HK-2 (cell line): ENCODE measurements around the gene PPP1R14B.

Source experiments
- DNase-seq: peaks from one replicate; pipeline ENCODE4 v3.0.0-alpha.2; 2018; ENCODE audit not compliant: unreplicated experiment

PPP1R14B gene

DNA sequence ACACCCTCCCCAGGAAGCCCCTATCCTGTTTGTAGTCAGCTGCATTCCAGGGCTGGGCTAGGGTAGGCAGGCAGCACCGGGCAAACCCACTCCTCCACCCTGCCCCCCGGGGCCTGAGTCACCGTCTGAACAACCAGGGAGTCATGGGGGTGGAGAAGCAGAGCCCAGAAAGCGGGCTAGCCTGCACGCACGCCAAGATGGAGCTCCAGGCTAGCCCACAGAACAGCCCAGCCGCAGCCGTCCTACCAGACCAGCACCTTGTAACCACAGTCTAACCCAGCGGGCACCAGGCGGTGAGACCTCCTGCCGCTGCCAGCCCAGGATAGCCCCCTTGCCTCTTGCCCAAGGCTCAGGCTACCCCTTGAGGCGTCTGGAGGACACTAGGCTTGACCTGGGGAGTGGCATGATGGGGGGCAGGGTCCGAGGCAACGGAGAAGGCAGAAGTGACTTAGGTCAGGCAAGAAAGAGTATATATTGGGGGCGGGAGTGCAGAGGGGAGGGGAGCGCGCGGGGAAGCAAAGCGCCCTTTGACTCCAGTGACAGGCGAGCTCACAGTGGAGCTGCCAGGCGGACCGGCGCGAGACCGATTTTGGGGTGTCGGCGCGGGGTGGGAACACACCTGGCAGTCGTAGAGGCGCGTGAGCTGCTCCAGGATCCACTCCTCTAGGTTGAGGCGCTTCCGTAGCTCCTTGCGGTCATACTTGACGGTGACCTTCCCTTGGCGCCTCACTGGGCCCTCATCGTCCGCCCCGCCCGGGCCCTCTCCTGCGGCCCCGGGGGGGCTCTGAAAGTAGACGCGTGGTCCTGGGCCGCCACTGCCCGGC lies 734 bp downstream of the PPP1R14B start:
- peak; percentile 82 for DNase-seq

DNA sequence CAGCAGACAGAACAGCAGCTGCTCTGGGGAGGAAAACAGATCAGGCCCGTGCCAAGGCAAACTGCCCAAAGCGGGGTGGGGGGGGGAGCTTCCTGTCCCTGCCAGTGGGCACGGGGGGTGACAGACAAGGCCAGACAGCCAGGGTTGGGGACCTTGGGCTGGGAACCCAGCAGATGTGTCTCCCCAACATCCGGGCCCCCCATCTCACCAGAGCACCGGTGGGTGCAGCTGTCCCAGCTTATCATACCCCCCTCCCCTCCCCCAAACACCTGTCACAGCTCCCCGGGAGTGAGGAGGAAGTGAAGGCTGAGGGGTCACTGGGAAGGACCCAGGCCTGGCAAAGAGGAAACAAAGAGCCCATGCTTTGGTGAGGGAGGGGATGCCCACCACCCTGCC lies 1.3 kb downstream of the PPP1R14B start:
- DNase-seq, result no peak

DNA sequence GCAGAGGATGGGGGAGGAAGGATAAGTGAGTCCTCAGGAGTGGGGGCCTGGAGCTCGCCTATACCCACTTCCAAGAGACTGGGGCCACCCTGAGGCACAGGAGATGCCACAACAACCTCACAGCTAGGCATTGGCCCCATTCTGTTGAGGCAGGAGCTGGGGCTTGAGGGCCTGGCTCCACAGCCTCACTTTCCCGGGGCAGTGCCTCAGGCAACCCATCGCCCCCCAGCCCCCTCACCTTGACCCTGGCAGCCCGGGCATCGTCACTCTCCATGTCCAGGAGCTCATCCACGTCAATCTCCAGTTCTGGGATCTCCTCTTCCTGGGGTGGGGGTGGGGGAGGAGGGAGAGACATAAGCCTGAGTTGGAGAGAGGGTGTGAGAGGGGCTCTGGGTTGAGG lies 1.8 kb downstream of the PPP1R14B start:
- DNase-seq, result no peak

DNA sequence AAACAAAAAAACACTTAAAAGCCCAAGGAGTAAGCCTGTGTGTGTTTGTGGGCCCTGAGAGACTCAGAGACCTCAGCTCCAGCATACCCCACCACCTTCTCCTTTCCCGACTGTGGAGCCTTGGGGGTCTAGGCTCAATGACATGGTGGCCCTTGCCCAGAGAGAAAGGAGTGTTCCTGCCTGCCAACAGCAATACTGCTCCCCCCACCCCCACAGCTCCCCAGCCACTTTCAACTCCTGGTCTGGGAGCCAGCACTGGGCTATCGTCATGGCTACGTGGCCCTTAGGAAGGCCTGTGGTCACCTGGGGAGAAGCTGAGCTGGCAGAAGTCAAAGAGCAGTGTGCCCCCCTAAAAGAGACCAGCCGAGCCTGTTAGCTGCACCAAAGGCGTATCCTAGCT lies 2.6 kb downstream of the PPP1R14B start:
- DNase-seq, result no peak

DNA sequence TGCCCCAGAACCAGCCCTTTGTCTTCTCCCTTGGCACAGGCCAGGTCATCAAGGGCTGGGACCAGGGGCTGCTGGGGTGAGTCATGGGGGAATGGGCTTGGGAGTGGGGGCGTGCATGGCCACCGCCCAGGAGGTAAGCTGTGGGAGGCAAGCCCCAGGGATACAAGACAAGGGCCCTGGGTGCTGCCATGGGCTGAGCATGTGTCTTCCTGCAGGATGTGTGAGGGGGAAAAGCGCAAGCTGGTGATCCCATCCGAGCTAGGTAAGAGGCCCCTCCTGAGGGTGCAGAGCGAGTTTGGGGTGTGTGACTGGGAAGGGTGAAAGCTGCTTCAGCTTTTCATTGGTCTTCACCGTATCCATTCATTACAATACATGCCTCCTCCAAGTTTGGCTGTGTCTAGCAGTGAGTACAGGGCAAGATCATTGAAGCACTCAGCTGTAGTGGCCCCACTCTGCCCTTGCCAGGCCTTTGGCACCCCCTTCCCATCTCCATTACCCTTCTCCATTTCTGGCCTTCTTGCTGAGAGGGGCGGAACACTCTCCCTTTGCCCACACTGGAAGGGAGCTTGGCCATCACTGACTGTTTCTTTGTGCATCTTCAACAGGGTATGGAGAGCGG lies 3.4 kb downstream of the PPP1R14B start:
- DNase-seq, result no peak

DNA sequence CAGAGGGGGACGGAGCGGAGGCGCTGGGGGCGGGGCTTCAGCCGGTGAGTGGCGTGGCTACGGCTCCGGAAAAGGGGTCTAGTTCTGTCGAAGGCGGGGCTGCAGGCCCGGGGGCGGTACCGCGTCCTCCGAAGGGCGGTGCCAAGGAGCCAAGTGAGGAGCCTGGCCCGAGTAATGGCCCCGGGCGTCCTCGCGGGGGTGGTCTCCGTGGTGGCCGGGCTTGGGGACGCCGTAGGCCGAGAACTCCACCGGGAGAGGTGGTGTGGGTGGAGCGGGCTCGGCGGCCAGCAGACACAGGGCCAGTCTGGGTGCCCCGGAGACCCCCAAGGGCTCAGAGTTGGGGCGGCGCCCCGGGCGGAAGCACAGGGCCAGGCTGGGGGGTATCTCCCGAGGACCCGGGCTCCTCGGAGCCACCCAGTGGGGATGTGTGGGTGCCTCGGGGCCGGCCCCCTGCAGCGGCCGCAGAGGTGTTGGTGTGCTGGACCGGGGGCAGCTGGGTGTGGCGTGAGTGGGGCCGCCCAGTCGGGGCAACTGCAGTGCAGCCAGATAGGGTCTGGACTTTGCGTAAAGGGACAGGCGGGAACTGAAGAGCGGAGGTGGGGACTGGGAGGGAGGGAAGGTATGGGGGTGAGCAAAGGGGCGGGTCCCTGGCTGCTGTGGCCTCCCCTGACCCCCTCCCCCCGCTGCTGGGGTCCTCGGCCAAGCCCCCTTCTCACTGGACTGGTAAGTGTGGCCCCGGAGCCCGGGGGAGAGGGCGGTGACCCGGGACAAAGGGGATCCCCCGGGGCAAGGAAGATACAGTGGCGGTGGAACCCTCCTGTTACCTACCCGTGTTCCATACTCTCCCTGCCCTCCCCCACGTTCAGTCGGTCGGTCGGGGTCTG lies 5.0 kb downstream of the PPP1R14B start:
- peak; percentile 53 for DNase-seq

DNA sequence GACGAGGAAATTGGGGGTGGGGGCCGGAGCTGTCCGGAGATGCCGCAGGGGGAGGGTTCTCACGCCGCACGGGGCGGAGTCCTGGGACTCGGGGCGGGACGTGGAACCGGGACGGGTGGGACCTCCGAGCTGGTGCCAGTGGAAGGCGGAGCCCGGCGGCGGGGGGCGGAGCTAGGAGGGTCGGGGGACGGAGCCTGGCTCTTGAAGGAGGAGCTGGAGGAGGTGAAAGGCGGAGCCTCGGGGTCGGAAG lies 5.6 kb downstream of the PPP1R14B start:
- DNase-seq, result peak; percentile 99

DNA sequence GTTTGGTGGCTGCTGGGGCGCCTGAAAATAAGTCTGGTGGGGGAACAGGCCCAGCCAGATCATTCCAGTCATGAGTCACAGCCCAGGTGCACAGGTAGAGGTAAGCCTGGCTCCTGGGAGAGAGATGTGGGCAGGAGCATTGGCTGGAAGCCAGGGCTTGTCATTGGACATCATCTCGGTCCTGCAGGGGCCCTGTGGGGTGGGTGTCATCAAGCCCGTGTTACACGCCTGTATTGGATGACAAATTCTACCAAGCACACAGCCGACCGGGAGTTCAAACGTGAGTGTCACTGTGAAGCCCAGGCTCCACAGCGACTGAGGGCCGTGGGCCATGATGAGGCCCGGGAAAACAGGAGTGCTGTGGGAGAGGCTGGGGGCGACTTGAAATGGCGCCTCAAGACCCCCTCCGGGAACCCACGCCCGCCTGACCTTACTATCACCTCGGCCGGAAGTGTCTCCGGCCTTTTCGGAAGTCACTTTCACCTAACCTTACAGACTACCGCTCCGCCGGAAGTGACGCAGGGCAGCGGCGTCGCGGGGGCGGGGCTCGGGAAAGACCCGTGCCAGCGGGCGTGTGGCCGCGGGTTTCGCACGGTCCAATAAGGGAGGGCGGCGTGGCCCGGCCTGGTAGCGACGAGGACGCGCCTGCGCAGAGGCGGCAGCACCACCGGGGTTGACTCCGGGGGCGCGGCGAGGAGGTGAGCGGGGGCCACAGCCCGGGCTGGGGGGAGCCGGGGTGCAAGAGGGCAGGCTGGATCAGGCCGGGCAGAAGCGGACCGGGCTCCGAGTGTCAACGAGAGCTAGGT lies 6.1 kb downstream of the PPP1R14B start, which contains the start of gene FKBP2:
FKBP2 (plus strand) TSS at position 661 of the 806 bp plus-strand sequence. CDS start 1,293 bp downstream, outside the sequence.
- DNase-seq, result peak; percentile 92

DNA sequence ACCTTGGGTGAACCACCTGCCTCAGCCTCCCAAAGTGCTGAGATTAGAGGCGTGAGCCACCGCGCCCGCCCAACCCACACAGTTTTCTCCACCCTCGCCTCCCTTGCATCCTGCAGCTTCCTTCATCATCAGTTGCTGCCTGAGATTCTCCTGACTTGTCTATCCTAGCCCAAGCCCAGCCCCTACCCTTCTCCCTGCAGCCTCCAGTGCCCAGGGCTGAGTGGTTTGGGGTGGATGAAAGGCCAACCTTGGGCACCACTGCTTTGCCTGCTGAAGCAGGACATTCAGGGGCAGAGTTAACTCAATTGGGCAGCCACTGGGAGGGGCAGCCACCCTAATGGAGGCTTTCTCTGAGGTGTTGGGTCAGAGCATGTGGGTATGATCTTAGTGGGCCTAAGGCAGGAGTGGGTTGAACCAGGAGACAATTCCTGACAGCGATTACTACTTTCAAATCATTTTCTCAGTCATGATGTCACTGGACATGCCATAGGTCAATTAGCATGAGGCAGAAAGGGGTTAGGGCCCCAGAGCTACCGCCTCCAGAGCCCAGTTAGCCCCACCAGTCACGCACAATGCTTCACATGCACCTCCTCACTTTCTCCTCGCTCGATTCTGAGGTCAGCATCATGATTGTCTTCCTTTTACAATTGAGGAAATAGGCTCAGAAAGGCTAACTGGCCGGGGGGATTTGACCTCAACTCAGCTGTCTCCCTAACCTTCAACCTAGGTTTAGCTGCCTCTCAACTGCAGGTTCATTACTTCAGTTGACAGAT lies 6.9 kb downstream of the PPP1R14B start:
- DNase-seq, result no peak

DNA sequence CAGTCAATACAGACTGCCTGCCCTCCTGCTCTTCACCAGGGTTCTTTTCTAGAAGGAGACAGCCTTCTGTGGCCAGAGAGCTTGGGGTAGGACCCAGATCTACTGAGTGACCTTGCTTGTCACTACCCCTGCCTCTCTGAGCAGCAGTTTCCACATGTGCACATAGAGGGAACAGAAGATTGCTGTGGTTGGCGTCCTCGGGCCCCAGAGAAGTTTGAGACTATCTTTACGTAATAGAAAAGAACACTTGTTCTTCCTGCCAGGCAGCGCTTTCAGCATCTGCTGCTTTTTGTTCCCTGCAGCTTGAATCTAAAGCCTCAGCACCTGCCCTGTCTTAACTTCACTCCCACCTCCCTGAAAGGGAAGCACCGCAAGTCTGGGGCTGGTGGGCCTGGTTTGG lies 7.7 kb downstream of the PPP1R14B start:
- DNase-seq, result no peak

DNA sequence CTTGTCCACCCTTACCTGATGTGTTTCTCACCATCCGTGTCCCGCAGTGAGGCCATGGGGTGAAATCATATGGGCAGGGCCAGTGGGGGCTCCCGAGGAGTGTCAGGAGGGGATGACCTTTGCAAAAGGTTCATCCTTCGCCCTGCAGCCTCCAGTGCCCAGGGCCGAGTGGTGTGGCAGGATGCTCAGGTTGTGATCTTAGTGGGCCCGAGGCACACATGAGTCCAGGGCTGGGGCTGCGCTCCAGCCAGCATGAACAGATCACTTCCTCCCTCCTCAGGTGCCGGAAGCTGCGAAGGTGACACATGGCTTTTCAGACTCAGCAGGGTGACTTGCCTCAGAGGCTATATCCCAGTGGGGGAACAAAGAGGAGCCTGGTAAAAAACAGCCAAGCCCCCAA lies 8.7 kb downstream of the PPP1R14B start:
- no peak for DNase-seq

DNA sequence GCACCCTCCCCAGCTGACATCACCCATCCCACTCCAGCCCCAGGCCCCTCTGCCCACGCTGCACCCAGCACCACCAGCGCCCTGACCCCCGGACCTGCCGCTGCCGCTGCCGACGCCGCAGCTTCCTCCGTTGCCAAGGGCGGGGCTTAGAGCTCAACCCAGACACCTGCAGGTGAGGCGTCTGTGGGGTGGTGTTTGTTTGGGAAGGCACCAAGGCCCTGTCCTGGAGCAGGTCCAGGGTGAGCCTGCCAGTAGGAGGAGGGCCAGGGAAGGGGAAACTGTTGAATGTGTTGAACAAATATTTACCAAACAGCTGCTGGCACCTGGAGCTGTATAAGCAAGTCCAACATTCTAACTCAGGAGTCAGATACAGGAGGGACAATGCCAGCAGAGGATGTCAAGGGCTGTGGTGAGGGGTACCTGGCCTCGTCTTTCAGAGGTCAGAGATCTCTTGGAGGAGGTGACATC lies 9.2 kb downstream of the PPP1R14B start:
- no peak for DNase-seq

DNA sequence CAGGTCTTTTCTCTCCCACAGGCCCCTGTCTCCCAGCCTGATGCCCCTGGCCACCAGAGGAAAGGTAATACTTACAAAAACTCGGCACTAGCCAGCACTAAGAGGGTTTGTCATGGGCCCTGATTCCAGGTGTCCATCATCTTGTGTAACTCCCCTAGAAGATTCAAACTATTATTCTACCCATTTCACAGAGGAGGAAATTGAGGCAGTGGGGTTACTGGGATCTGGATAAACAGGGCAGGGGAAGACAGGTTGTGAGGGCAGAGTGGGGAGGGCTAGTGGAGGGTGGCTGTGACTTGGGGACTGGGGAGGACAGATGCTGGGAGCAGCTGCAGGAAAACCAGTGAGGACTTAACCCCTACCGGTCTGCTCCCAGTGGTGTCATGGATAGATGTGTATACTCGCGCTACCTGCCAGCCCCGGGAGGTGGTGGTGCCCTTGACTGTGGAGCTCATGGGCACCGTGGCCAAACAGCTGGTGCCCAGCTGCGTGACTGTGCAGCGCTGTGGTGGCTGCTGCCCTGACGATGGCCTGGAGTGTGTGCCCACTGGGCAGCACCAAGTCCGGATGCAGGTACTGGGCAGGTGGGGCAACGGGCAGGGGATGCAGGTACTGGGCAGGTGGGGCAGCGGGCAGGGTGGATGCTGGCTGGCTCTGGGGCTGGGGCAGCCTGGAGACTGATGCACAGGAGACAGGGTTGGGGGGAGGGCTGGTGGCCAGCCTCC lies 11.1 kb downstream of the PPP1R14B start:
- no peak for DNase-seq

DNA sequence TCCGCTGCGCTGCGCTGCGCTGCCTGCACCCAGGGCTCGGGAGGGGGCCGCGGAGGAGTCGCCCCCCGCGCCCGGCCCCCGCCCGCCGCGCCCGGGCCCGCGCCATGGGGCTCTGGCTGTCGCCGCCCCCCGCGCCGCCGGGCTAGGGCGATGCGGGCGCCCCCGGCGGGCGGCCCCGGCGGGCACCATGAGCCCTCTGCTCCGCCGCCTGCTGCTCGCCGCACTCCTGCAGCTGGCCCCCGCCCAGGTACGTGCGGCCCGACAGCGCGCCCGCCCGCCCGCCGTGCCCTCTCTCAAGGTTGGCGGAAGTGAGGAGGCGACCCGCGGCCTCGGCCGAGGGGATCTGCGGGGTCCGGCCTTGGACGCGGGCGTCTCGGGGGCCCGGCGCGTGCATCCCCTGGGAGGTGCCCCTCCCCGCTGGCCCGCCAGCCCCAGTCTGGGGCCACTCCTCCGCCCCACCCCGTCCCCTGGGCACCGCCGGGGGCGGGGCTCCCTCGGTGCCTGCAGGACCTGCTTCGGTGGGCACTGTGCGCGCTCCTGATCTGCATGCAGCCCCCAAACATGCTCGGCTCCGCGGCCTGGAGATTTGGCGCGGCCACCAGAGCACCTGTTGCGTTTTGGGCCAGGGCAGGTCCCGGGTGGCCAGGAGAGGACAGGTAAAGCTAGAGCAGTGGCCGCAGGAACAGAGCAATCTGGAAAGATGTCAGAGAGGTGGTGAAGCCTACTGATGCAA lies 11.9 kb downstream of the PPP1R14B start:
- no peak for DNase-seq

DNA sequence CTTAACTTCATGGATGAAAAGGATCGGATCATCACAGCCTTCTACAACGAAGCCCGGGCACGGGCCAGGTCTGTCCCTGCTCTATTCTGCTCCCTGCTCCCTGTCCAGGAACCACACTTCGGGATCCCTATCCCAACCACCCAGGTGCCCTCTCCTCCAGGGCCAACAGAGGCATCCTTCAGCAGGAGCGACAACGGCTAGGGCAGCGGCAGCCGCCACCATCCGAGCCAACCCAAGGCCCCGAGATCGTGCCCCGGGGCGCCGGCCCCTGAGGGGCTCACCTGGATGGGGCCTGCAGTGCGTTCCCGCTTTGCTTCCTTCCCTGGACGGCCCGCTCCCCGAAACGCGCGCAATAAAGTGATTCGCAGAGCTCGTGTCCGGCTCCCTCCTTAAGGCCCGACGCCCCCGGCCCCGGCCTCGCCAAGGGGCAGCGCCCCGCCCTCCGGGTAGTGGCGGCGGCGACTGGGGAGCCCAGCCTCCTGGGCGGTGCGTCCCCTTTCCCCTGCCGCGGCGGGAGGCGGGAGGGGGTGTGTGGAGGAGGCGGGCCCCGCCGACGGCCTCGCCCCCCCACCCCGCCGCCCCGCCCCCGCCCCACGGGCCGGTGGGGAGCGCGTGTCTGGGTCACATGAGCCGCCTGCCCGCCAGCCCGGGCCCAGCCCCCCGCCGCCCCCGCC lies 12.7 kb downstream of the PPP1R14B start, which contains the start of gene VEGFB:
VEGFB (plus strand) TSS at position 672 of the 674 bp plus-strand sequence. CDS start 250 bp downstream, outside the sequence.
- DNase-seq, result peak; percentile 57

DNA sequence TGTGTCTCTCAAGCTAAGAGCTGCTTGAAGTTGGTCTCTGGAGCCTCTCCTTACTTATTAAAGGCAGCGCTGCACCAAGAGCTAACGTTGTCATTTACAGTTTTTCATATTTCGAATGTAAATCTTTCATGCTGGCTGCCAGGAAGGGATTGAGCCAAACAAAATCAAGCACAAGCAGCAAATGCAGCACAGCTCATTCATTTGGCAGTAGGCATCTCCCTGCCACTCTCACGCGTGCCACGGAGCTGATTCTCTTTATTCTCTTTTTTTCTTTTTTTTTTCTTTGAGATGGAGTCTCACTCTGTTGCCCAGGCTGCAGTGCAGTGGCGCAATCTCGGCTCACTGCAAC lies 13.8 kb downstream of the PPP1R14B start:
- no peak for DNase-seq

DNA sequence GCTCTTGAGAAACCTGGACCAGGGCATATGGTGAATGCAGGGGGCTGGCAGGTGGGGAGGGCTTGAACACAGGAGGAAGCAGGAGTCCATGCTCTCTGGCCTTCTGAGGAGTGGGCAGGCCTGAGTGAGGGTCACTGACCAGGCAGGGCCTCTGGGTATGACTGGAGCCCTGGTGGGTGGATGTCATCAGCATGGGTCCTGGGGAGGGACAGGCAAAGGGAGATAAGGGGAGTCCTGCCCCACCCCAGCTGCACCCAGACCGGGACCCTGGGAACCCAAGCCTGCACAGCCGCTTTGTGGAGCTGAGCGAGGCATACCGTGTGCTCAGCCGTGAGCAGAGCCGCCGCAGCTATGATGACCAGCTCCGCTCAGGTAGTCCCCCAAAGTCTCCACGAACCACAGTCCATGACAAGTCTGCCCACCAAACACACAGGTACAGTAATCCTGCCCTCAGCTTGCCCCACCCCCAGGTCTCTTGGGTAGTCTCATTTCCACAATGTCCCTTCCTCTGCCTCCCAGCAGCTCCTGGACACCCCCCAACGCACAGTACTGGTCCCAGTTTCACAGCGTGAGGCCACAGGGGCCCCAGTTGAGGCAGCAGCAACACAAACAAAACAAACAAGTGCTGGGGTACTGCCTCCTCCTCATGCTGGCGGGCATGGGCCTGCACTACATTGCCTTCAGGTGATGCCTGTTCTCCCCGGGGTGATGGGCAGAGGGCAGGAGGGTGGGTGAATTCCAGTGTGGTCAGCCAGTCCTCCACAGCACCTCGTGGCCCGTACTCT lies 14.4 kb downstream of the PPP1R14B start:
- DNase-seq, result no peak

DNA sequence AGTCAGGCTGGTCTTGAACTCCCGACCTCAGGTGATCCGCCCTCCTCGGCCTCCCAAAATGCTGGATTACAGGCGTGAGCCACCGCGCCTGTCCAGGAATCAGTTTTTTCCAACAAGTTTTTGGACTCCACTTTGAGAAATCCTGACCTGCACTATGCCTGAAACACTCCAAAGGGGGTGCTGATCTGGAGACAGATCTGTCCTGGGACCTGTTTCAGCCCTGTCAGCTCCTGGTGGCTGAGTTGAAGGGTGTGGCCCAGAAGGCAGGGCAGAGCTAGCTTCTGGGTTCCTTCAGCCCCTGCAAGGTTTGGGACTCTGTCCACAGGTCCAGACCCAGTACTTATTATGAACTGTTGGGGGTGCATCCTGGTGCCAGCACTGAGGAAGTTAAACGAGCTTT lies 15.2 kb downstream of the PPP1R14B start:
- DNase-seq, result no peak
